CD4-positive, alpha-beta T cell treated with Interleukin-4 for 1 hour (primary cell): ENCODE results near the gene FUT1.
"Not testable (repeated sequence)": the region's sequence is repeated elsewhere in the genome, so short reads cannot be mapped to it uniquely, and the experiment has no call there.

Experiments
- DNase-seq, 2 donors: peaks; one replicate each; pipeline ENCODE4 v3.0.0-alpha.2; 2020 to 2022

The FUT1 gene

GRCh38 chr19:48752496-48753365, at the start of gene FUT1:
Gene FUT1 (minus strand): TSS chr19:48752641. CDS start chr19:48751281, 1,360 bp downstream.
- DNase-seq: peak in 1 of 2 donors; percentile 40

- DNase-seq: no peak
These were observed 47.2 kb upstream of the FUT1 start for GRCh38 chr19:48799358-48800300.

- no peak for DNase-seq
These were observed 46.5 kb upstream of the FUT1 start for GRCh38 chr19:48798937-48799336.

- DNase-seq: no peak
These were observed 44.7 kb upstream of the FUT1 start for GRCh38 chr19:48797103-48797502.

GRCh38 chr19:48796298-48797083, 44.0 kb upstream of the FUT1 start:
- DNase-seq: no peak

- DNase-seq: no peak
These were observed 43.2 kb upstream of the FUT1 start for GRCh38 chr19:48795685-48796070.

- DNase-seq: peak; percentile 90 to 92
These were observed 42.7 kb upstream of the FUT1 start for GRCh38 chr19:48795055-48795684.

GRCh38 chr19:48794291-48794690, 41.9 kb upstream of the FUT1 start:
- DNase-seq: no peak

- DNase-seq: no peak
These were observed 40.8 kb upstream of the FUT1 start for GRCh38 chr19:48793271-48793670.

- DNase-seq: not testable (repeated sequence)
These were observed 34.9 kb upstream of the FUT1 start for GRCh38 chr19:48787331-48787730.

- not testable (repeated sequence) for DNase-seq
These were observed 34.0 kb upstream of the FUT1 start for GRCh38 chr19:48786422-48786821.

GRCh38 chr19:48784527-48784926, 32.1 kb upstream of the FUT1 start:
- no peak for DNase-seq

- peak; percentile 5 to 50 for DNase-seq
These were observed 28.4 kb upstream of the FUT1 start for GRCh38 chr19:48780631-48781391.

- no peak for DNase-seq
These were observed 27.2 kb upstream of the FUT1 start for GRCh38 chr19:48779636-48780035.

- DNase-seq: no peak
These were observed 25.3 kb upstream of the FUT1 start for GRCh38 chr19:48777720-48778119.

- no peak for DNase-seq
These were observed 24.7 kb upstream of the FUT1 start for GRCh38 chr19:48777139-48777538.

GRCh38 chr19:48772503-48772953, 20.1 kb upstream of the FUT1 start:
- DNase-seq: no peak

GRCh38 chr19:48770734-48771472, 18.5 kb upstream of the FUT1 start:
- no peak for DNase-seq

GRCh38 chr19:48770266-48770665, 17.8 kb upstream of the FUT1 start:
- DNase-seq: no peak

GRCh38 chr19:48768994-48769713, 16.7 kb upstream of the FUT1 start:
- no peak for DNase-seq
